NCI-H2081 (cell line): ENCODE results near the gene PLCH1.

Experiments
- DNase-seq, 2 experiments: peaks; one replicate each; lab custom pipeline; 2025; lab: John Stamatoyannopoulos, UW

Gene PLCH1

GRCh38 chr3:155604967-155605366, 139.9 kb downstream of the PLCH1 start:
- DNase-seq: no peak

- no peak for DNase-seq
These were observed 140.7 kb downstream of the PLCH1 start for GRCh38 chr3:155604126-155604525.

GRCh38 chr3:155603302-155603701, 141.6 kb downstream of the PLCH1 start:
- peak in 1 of 2 experiments; percentile 15 for DNase-seq

- no peak for DNase-seq
These were observed 142.6 kb downstream of the PLCH1 start for GRCh38 chr3:155602307-155602706.

DNA sequence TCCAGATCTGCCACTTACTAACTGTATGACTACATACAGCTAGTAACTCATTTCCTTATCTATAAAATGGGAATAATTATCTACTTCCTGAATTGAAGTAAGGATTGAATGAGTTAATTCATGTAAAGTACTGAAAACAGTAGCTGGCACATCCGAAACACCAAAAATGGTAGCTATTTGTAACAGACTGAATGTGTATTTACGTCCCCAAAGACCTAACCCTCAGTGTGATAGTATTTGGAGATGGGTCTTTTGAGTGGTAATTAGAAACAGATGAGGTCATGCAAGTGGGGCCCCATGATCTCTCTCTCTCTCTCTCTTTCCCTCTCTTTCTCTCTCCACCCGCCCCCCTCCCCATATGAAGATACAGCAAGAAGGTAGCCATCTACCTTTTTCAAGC, 146.2 kb downstream of the PLCH1 start:
- DNase-seq: no peak

GRCh38 chr3:155596615-155597014, 148.3 kb downstream of the PLCH1 start:
- no peak for DNase-seq

DNA sequence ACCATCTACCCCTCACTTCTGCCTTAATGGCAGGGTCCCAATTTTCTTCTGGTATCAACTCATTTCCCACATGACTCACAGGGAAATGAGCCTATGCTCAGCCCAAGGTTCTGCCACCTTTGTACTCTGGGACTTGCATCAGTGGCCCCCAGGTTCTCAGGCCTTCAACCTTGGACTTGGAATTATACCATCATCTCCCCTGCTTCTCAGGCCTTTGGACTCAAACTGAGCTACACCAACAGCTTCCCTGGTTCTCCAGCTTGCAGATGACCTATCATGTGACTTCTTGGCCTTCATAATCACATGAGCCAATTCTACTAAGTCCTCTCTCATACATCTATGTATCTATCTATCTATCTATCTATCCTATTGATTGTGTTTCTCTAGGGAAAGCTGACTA, 149.5 kb downstream of the PLCH1 start:
- no peak for DNase-seq

GRCh38 chr3:155594526-155595187, 150.2 kb downstream of the PLCH1 start:
- no peak for DNase-seq

DNA sequence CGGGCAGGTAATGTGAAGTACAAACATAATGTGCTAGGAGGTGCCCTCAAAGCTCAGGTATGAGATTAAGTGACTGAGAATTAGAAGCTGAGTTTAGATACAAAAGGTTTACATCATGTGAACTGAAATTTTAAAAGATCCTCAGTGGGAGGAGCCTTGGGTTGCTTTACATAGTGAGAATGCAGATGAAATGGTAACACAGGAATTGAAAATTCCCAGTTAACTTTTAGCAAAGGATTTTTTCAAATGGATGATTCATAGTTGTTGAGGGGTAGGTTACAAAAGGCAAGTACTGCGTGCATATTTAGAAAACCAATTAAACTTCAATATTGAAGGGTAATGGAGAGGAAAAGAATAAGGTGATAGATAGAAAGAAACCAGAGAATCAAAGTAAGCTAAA, 157.3 kb downstream of the PLCH1 start:
- no peak for DNase-seq

DNA sequence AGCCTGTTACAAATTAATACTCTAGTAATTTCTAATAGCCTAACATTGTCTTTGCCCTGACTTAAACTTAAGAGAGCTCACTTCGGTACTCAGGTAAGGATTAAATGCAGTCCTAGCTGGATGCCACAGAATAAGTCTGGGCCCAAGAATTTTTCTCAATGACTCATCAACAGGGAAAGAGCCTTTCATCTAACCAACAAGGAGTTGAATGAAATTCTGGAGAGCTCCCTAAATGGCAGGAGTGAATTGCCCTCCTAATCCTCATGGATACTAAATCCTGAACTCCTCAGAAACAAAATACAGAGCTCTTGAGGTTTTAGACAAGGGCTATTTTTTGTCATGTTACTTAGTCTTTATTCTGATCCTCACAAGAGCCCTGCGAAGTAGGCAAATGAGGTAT, 159.5 kb downstream of the PLCH1 start:
- DNase-seq: no peak

GRCh38 chr3:155581579-155581978, 163.3 kb downstream of the PLCH1 start:
- DNase-seq: no peak

GRCh38 chr3:155572085-155572484, 172.8 kb downstream of the PLCH1 start:
- peak in 1 of 2 experiments; percentile 56 for DNase-seq

- DNase-seq: no peak
These were observed 176.6 kb downstream of the PLCH1 start for GRCh38 chr3:155568295-155568694.

- no peak for DNase-seq
These were observed 184.3 kb downstream of the PLCH1 start for GRCh38 chr3:155560594-155560993.

DNA sequence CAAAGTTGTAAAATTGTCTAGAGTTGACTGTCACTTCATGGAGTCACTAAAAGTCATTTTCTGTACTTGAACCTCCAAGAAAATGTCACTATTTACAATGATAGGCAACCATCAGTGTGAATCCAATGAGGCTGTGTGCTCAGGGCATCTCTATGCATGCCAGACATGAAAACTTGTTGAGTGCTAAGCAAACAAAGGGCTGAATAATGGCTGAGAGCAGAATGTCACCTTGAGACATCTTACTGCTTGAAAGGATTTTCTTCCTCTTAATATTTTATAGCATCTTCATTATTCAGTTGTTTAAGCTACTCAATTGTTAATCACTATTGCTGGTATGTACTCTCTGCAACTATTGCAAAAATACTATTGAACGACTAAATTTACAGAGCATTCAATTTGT, 184.7 kb downstream of the PLCH1 start:
- DNase-seq: no peak

- DNase-seq: no peak
These were observed 188.3 kb downstream of the PLCH1 start for GRCh38 chr3:155556531-155556930.

DNA sequence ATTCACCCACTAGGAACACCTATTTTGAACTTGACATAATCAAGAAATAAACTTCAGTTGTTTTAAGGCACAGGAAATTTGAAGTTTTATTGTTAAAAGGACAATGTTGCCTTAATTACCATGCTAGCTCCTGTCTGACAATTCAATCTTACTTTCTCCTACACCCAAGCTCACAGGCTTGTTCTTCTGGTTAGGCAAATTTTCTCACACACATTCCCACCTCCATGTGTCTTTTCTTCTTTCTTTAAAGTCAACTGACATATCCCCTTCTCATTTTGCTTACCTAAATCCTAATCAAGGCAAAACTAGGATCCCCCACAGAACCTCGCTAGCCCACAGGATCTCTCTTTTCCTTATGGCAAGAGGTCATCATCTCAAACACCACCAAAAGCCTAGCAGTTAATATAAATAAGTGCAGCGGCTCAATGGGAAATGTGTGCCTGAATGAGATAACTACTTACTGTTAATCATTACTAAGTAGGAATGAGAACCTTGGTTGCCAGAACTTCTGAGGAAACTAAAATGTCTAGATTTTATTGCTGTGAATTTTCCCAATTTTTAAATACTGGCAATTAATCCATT, 189.3 kb downstream of the PLCH1 start:
- DNase-seq: no peak

DNA sequence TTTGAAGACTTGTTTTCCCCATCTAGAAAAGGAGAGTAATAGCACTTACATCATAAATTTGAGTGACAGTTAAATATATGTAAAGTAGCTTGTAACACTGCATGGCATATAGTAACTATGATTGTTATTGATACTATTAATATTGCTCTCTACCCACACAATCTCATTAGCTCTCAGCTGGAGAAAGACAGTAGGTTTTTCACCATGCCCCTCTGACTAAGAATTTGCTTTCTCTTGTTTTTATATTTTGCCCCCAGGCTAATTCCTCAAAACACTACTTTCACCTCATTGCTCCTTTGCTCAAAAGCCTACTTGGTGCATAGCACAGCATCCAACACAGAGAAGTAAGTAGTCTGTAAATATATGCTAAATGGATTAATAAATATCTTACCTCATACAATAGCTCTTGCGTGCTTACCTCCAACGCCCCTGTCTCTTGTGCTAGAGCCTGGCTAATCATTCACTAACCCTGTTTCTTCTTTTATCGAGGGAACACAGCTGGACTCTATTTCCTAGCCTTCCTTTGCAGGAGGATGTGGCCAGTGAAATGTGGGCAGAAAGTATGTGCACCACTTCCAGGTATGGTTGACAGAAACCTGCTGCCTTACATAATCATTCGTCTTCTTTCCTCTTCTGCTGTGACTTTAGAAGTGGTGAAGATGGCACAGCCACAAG, 190.0 kb downstream of the PLCH1 start:
- DNase-seq: no peak

- DNase-seq: no peak
These were observed 191.1 kb downstream of the PLCH1 start for GRCh38 chr3:155553780-155554179.

- no peak for DNase-seq
These were observed 191.5 kb downstream of the PLCH1 start for GRCh38 chr3:155553326-155553725.

- no peak for DNase-seq
These were observed 194.5 kb downstream of the PLCH1 start for GRCh38 chr3:155550391-155550790.

DNA sequence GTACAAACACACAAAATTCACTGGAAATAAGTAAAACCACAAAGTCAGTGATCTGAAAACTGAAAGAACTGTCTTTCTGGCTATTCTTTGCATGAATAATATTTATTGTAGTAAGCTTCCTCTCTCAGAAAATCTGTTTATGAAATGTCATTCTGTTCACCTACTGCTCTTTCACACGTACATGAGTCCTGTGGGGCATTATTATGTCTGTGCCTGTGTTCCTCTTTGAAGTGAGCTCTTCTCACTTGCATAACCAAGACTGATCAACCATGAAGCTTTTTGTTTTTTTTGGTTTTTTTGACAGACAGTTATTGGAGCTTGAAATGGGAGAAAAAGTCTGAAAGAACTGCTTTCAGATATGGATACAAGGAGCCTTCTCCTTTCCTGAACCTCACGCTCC, 195.8 kb downstream of the PLCH1 start:
- DNase-seq: no peak

DNA sequence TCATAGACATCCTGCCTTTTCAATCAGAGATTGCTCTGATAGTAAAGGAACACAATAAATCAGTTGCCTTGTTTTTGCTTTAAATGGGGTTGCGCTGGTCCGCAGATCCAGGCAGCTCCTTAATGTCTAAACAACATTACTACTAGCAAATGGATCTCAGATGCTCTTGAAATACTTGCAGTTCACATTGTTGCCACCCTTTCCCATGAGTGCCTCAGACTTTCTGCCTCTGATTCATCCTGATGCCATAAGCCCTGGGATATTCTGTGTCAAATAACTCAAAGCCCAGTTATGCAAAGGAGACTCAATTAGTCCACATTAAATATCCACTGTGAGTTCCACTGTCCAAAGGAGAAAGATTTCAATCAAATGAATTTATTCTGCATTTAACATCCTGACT, 196.7 kb downstream of the PLCH1 start:
- DNase-seq: no peak

GRCh38 chr3:155535098-155535497, 209.8 kb downstream of the PLCH1 start:
- no peak for DNase-seq
